ENCODE data around the gene TMTC4.
A peak's percentile ranks its signal among the peaks of the same experiment; 100 is the strongest.

Gene TMTC4

GRCh38 chr13:100675661-100676129, 1.1 kb upstream of the TMTC4 start:
- DNase-seq (ENCODE audit: low read depth) = no peak
- TF ChIP-seq CTCF (conservative IDR thresholded peaks at IDR 0.05; ENCODE audit: control insufficient read depth, insufficient read depth, low read depth, low read length) = no peak
- peak overlapping the region; percentile 74 for H3K4me3 ChIP-seq (ENCODE audit: control insufficient read depth, low read depth, low read length)

GRCh38 chr13:100674872-100675660, 471 bp upstream of the TMTC4 start:
- peak overlapping the region; percentile 74 for H3K4me3 ChIP-seq (ENCODE audit: control insufficient read depth, low read depth, low read length)
- peak; percentile 95 for DNase-seq (ENCODE audit: low read depth)
- no peak for TF ChIP-seq CTCF (conservative IDR thresholded peaks at IDR 0.05; ENCODE audit: control insufficient read depth, insufficient read depth, low read depth, low read length)

- no peak for TF ChIP-seq CTCF (conservative IDR thresholded peaks at IDR 0.05; ENCODE audit: control insufficient read depth, insufficient read depth, low read depth, low read length)
- peak; percentile 89 for DNase-seq (ENCODE audit: low read depth)
- H3K4me3 ChIP-seq (ENCODE audit: control insufficient read depth, low read depth, low read length) = peak overlapping the region; percentile 47
Measured at GRCh38 chr13:100673713-100674571, 653 bp downstream of the TMTC4 start.

GRCh38 chr13:100673376-100673712, 1.3 kb downstream of the TMTC4 start:
- DNase-seq (ENCODE audit: low read depth) = no peak
- no peak for TF ChIP-seq CTCF (conservative IDR thresholded peaks at IDR 0.05; ENCODE audit: control insufficient read depth, insufficient read depth, low read depth, low read length)

GRCh38 chr13:100671389-100672182, 3.0 kb downstream of the TMTC4 start:
- no peak for DNase-seq (ENCODE audit: low read depth)
- no peak for TF ChIP-seq CTCF (conservative IDR thresholded peaks at IDR 0.05; ENCODE audit: control insufficient read depth, insufficient read depth, low read depth, low read length)
- no peak overlapping the region for H3K4me3 ChIP-seq (ENCODE audit: control insufficient read depth, low read depth, low read length)

More at GRCh38 chr13:100673376-100673712, 1.3 kb downstream of the TMTC4 start:
- H3K4me3 ChIP-seq (ENCODE audit: control insufficient read depth, low read depth, low read length) = peak overlapping the region; percentile 47

- TF ChIP-seq CTCF (conservative IDR thresholded peaks at IDR 0.05; ENCODE audit: control insufficient read depth, insufficient read depth, low read depth, low read length) = no peak
- no peak overlapping the region for H3K4me3 ChIP-seq (ENCODE audit: control insufficient read depth, low read depth, low read length)
- DNase-seq (ENCODE audit: low read depth) = no peak
Measured at GRCh38 chr13:100668408-100668807, 6.2 kb downstream of the TMTC4 start.

All from fibroblast of mammary gland (primary cell).